Trophoblast cell (in vitro differentiated cells and primary cell): ENCODE data around the gene STX2.

Source experiments
- DNase-seq, 2 donors: peaks; one replicate each; pipeline ENCODE4 v3.0.0-alpha.2; 2016
- H2AFZ ChIP-seq: 2 replicates; pipeline ENCODE4 v1.6.1; 2013; ENCODE audit warnings: low read length, moderate library complexity, mild to moderate bottlenecking; ENCODE audit not compliant: insufficient read depth, poor library complexity
- H2AK5ac ChIP-seq: 2 replicates; pipeline ENCODE4 v1.6.1; 2013; ENCODE audit warnings: mild to moderate bottlenecking, low read length
- H2BK120ac ChIP-seq: 2 replicates; pipeline ENCODE4 v1.6.1; 2013; ENCODE audit warnings: low read length, mild to moderate bottlenecking, moderate library complexity; ENCODE audit not compliant: insufficient read depth, poor library complexity
- H2BK12ac ChIP-seq: 2 replicates; pipeline ENCODE4 v1.6.1; 2013; ENCODE audit warnings: mild to moderate bottlenecking, low read length, moderate library complexity
- H2BK5ac ChIP-seq: 2 replicates; pipeline ENCODE4 v1.6.1; 2013; ENCODE audit warnings: low read length, low read depth, moderate library complexity, mild to moderate bottlenecking; ENCODE audit not compliant: poor library complexity
- H3K14ac ChIP-seq: 2 replicates; pipeline ENCODE4 v1.6.1; 2013; ENCODE audit warnings: mild to moderate bottlenecking, low read length
- H3K18ac ChIP-seq: 2 replicates; pipeline ENCODE4 v1.6.1; 2013; ENCODE audit warnings: mild to moderate bottlenecking, low read length
- H3K23ac ChIP-seq: 2 replicates; pipeline ENCODE4 v1.6.1; 2013; ENCODE audit warnings: low read length
- H3K27ac ChIP-seq: 2 replicates; pipeline ENCODE4 v1.5.1; 2013; ENCODE audit warnings: low read depth, mild to moderate bottlenecking, inconsistent platforms, low read length, moderate library complexity
- H3K27me3 ChIP-seq: 2 replicates; pipeline ENCODE4 v1.6.1; 2013; ENCODE audit warnings: inconsistent platforms, mild to moderate bottlenecking, low read length, moderate library complexity; ENCODE audit not compliant: insufficient read depth
- H3K36me3 ChIP-seq, 2 experiments: 1 replicate in 1 of 2; 2 replicates in 1 of 2; pipeline ENCODE4 v1.6.1; 2013; ENCODE audit warnings: low read length in 2 of 2, mild to moderate bottlenecking in 2 of 2, moderate library complexity in 1 of 2; ENCODE audit not compliant: insufficient read depth in 2 of 2, control insufficient read depth in 1 of 2
- H3K4ac ChIP-seq: 2 replicates; pipeline ENCODE4 v1.6.1; 2013; ENCODE audit warnings: low read depth, mild to moderate bottlenecking, low read length, moderate library complexity
- H3K4me1 ChIP-seq, 2 experiments: 1 replicate in 1 of 2; 2 replicates in 1 of 2; pipeline ENCODE4 v1.6.1; 2013; ENCODE audit warnings: low read length in 2 of 2, mild to moderate bottlenecking in 2 of 2, moderate library complexity in 1 of 2; ENCODE audit not compliant: insufficient read depth in 2 of 2, control insufficient read depth in 1 of 2
- H3K4me2 ChIP-seq: 2 replicates; pipeline ENCODE4 v1.6.1; 2013; ENCODE audit warnings: inconsistent platforms, mild to moderate bottlenecking, low read length, moderate library complexity
- H3K4me3 ChIP-seq: 2 replicates; pipeline ENCODE4 v1.5.1; 2013; ENCODE audit warnings: mild to moderate bottlenecking, low read depth, low read length, inconsistent platforms
- H3K79me1 ChIP-seq: one replicate; pipeline ENCODE4 v1.6.1; 2013; ENCODE audit warnings: low read length
- H3K79me2 ChIP-seq: 2 replicates; pipeline ENCODE4 v1.6.1; 2013; ENCODE audit warnings: low read length, mild to moderate bottlenecking; ENCODE audit not compliant: control insufficient read depth, insufficient read depth, poor library complexity
- H3K9ac ChIP-seq: 2 replicates; pipeline ENCODE4 v1.6.1; 2013; ENCODE audit warnings: mild to moderate bottlenecking, low read length
- H3K9me3 ChIP-seq: 2 replicates; pipeline ENCODE4 v1.6.1; 2013; ENCODE audit warnings: low read depth, mild to moderate bottlenecking, control low read depth, inconsistent platforms, low read length; ENCODE audit not compliant: insufficient read depth
- H4K12ac ChIP-seq: 2 replicates; pipeline ENCODE4 v1.6.1; 2013; ENCODE audit warnings: low read depth, mild to moderate bottlenecking, low read length, moderate library complexity
- H4K8ac ChIP-seq: 2 replicates; pipeline ENCODE4 v1.6.1; 2013; ENCODE audit warnings: low read depth, mild to moderate bottlenecking, low read length, moderate library complexity
- H4K91ac ChIP-seq: one replicate; pipeline ENCODE4 v1.6.1; 2013; ENCODE audit warnings: low read depth, mild to moderate bottlenecking, low read length, moderate library complexity
- WGBS: extraction: QIAGEN DNeasy Blood & Tissue Kit; methylation state at CpG from one replicate; pipeline ENCODE4 v1.1.7; 2013; ENCODE audit warnings: missing lambda C conversion rate; ENCODE audit not compliant: insufficient read length, insufficient coverage; ENCODE audit errors: extremely low coverage; 5-methylcytosine and 5-hydroxymethylcytosine counted together

STX2 gene

DNA sequence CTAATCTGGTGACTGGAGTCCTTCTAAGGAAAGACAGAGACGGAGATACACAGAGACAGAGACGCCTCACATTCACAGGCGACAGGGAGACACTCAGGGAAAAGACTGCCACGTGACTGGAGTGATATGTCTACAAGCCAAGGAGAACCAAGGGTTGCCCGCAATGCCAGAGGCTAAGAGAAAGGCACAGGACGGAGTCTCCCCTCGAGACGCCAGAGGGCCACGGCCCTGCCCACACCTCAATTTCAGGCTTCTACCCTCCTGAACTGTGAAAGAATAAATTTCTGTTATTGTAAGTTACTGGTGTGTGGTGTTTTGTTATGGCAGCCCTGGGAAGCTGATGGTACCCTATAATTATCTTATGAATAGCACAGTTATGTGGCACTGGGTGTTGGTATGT is 21.3 kb upstream of the STX2 start:
- peaks cover 0 to 2% of the 10 kb centered on the region in 2 experiments for H3K36me3 ChIP-seq
- H3K79me2 ChIP-seq, result no peaks in the 10 kb centered on the region
- H2BK12ac ChIP-seq, result no peak overlapping the region
- no peak overlapping the region for H3K14ac ChIP-seq
- H3K9ac ChIP-seq, result no peak overlapping the region
- no peaks in the 10 kb centered on the region for H3K79me1 ChIP-seq
- H2AFZ ChIP-seq, result no peak overlapping the region
- no peak overlapping the region for H3K4ac ChIP-seq
- no peak overlapping the region for H3K18ac ChIP-seq
- H3K4me3 ChIP-seq, result no peak overlapping the region
- H2AK5ac ChIP-seq, result no peak overlapping the region
- no peak overlapping the region for H4K8ac ChIP-seq
- H2BK120ac ChIP-seq, result no peak overlapping the region
- no peak overlapping the region for H3K23ac ChIP-seq
- H3K9me3 ChIP-seq, result peaks cover 4% of the 10 kb centered on the region
- no CpG with 5 or more reads among the region's 9 CpGs for WGBS
- DNase-seq, result no peak
- H3K27ac ChIP-seq, result no peak overlapping the region
- H3K27me3 ChIP-seq, result no peaks in the 10 kb centered on the region
- H4K91ac ChIP-seq, result no peak overlapping the region
- no peak overlapping the region for H3K4me2 ChIP-seq
- no peak overlapping the region for H4K12ac ChIP-seq
- peaks cover 0 to 2% of the 10 kb centered on the region in 2 experiments for H3K4me1 ChIP-seq
- no peak overlapping the region for H2BK5ac ChIP-seq

DNA sequence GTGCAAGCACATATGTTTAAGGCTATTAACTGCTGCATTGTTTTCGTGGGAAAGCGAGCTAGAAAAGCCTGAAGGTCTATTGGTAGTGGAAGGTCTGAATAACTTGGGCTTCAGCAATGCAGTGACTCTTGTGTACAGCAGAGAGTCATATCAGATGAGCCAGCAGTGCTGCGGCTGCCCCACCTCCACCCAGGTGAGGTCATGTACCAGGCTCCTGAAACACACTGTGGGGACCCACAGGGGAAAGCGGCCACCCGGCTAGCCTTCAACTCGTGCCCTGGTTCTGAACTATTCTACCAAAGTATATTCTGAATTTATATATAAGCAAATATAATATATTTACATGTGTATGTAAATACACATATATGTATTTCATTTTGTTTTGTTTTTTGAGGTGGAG is 20.1 kb upstream of the STX2 start:
- no peak overlapping the region for H3K4ac ChIP-seq
- no CpG with 5 or more reads among the region's 6 CpGs for WGBS
- H3K36me3 ChIP-seq, result peaks cover 0 to 2% of the 10 kb centered on the region in 2 experiments
- no peak overlapping the region for H2BK12ac ChIP-seq
- no peak overlapping the region for H4K12ac ChIP-seq
- no peaks in the 10 kb centered on the region for H3K27me3 ChIP-seq
- H3K4me1 ChIP-seq, result peaks cover 0 to 2% of the 10 kb centered on the region in 2 experiments
- H3K79me2 ChIP-seq, result no peaks in the 10 kb centered on the region
- peaks cover 4% of the 10 kb centered on the region for H3K9me3 ChIP-seq
- H3K14ac ChIP-seq, result no peak overlapping the region
- H2BK120ac ChIP-seq, result no peak overlapping the region
- no peak overlapping the region for H3K23ac ChIP-seq
- H3K4me3 ChIP-seq, result no peak overlapping the region
- no peak overlapping the region for H2BK5ac ChIP-seq
- no peak overlapping the region for H3K9ac ChIP-seq
- H3K79me1 ChIP-seq, result no peaks in the 10 kb centered on the region
- no peak overlapping the region for H4K8ac ChIP-seq
- no peak overlapping the region for H2AFZ ChIP-seq
- H3K18ac ChIP-seq, result no peak overlapping the region
- H3K27ac ChIP-seq, result no peak overlapping the region
- H4K91ac ChIP-seq, result no peak overlapping the region
- H3K4me2 ChIP-seq, result no peak overlapping the region
- no peak for DNase-seq
- H2AK5ac ChIP-seq, result no peak overlapping the region

DNA sequence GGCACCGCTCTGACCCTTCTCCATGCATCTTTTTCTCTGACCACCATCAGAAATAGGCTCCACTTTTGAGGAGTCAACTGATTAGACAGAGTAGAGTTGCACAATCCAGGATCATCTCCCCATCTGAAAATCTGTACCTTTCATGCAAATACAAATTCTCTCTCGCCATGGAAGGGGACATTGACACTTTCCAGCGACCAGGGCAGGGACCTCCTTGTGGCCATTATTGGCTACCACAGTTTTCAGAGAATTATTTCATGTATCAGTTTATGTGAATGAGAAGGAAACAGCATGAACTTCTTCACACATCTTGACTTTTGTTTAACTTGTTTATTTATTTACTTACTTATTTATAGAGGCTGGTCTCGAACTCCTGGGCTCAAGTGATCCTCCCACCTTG is 19.0 kb upstream of the STX2 start:
- Histone ChIP-seq H3K14ac (no peak overlapping the region), H3K27ac (no peak overlapping the region), H3K79me2 (no peaks in the 10 kb centered on the region), H2BK12ac (no peak overlapping the region), H3K27me3 (no peaks in the 10 kb centered on the region), H3K36me3 (peaks cover 0 to 2% of the 10 kb centered on the region in 2 experiments), H3K79me1 (no peaks in the 10 kb centered on the region), H3K9ac (no peak overlapping the region), H3K4me1 (peaks cover 0 to 2% of the 10 kb centered on the region in 2 experiments), H4K8ac (no peak overlapping the region), H3K4me3 (no peak overlapping the region), H3K9me3 (peaks cover 4% of the 10 kb centered on the region), H4K91ac (no peak overlapping the region), H2BK120ac (no peak overlapping the region), H4K12ac (no peak overlapping the region), H2AK5ac (no peak overlapping the region), H3K4ac (no peak overlapping the region), H2BK5ac (no peak overlapping the region), H3K18ac (no peak overlapping the region), H2AFZ (no peak overlapping the region), H3K4me2 (no peak overlapping the region), H3K23ac (no peak overlapping the region)
- no CpG with 5 or more reads among the region's 4 CpGs for WGBS
- DNase-seq, result no peak

DNA sequence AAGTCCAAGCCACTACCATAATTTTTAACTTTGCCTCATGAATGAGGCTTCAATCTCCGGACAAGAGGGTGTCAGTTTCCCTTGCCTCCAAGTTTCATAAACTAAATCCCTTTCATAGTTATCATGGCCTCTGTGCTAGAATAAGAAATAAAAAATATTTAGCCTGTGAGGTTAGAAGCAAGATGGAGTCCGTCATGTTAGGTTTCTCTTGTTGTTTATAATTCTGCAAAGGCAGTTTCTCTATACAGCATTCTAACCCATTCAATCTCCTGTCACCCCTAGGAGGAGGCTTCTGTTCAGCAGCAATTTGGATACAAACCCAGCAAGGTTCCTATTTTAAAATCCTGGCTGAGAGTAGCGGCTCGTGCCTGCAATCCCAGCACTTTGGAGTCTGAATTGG is 17.0 kb upstream of the STX2 start:
- Histone ChIP-seq H3K4ac (no peak overlapping the region), H3K23ac (no peak overlapping the region), H3K9ac (no peak overlapping the region), H3K79me1 (no peaks in the 10 kb centered on the region), H3K18ac (no peak overlapping the region), H3K4me2 (no peak overlapping the region), H2AK5ac (no peak overlapping the region), H3K4me1 (no peaks in the 10 kb centered on the region), H2BK120ac (no peak overlapping the region), H2AFZ (no peak overlapping the region), H3K14ac (no peak overlapping the region), H4K8ac (no peak overlapping the region), H3K27ac (no peak overlapping the region), H3K4me3 (no peak overlapping the region), H3K27me3 (no peaks in the 10 kb centered on the region), H3K9me3 (peaks cover 4% of the 10 kb centered on the region), H4K12ac (no peak overlapping the region), H2BK5ac (no peak overlapping the region), H3K79me2 (no peaks in the 10 kb centered on the region), H3K36me3 (peaks cover 0 to 2% of the 10 kb centered on the region in 2 experiments), H4K91ac (no peak overlapping the region), H2BK12ac (no peak overlapping the region)
- no CpG with 5 or more reads among the region's 4 CpGs for WGBS
- DNase-seq, result no peak
